ENCODE results near the gene DNAH12. TPM values are rescaled to one million over a fixed set of nuclear protein-coding genes. Genes with fewer than 3 reads are reported as not detected.

DNAH12 gene
- total and polyA plus RNA-seq, 2 donors: 0.01 to 0.37 TPM

DNA sequence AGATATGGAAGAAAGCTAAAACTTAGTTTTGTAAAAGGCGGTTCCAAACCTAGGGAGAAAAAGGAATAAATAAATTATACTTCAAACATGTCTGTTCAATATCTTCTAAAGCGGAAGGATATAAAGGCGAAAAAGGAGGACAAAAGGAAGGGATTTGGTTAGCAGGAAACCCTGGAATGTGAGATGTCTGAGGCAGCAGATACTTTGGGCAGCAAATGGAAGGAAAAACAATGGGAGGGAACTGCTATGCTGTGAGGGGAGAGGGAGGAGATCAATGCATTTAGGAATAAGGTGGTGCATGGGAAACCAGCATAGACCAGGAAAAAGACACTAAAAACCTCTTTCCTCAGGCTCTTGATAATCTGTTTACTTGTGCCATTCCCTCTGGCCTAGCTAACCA, 120.8 kb downstream of the DNAH12 start:
- WGBS: 77% methylated on average over 3 of the region's 3 CpGs
- Histone ChIP-seq H3K4me3 (ENCODE audit: low read depth, low read length) (no peak overlapping the region), H3K4me1 (ENCODE audit: insufficient read depth) (no peaks in the 10 kb centered on the region), H3K27ac (ENCODE audit: low read depth) (no peak overlapping the region), H3K36me3 (ENCODE audit: insufficient read depth) (no peaks in the 10 kb centered on the region)
- no peak for DNase-seq (ENCODE audit: extremely low spot score)

DNA sequence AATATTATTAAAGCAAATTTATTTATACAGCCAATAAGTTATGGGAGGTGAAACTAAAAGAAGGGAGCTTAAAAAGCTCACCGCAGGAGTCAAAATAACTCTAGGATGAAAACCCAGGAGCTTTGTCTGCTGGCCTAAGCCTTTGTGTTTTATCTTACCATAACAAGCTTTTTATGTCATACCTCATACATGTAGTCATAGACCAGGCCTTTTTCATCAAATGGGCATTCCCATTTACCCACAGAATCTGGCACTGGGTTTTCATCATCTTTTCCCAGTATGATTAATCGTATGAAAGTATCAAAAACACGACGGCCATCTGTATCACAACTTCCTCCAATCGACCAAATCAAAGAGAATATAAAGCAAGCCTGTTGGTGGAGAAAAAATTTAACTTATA, 122.8 kb downstream of the DNAH12 start:
- DNase-seq (ENCODE audit: extremely low spot score): no peak

DNA sequence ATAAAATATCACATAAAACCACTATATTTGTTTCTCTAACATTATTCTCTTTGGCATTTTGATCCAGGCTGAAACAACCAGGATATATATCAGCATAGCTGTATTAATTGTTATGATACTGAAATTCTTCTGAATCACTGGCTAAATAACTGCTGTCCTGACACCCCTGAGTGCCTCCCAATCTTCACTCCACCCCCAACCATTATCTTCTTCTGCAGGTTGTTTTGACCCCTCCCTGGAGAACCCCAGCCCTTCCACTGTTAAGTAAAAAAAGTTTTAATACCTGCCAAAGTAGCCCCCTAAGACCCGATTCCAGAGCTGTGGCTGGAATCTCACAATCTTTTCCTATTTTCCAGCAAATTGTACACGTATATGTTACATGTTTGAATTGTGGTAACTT, 124.1 kb downstream of the DNAH12 start:
- Histone ChIP-seq H3K36me3 (ENCODE audit: insufficient read depth) (no peaks in the 10 kb centered on the region), H3K4me1 (ENCODE audit: insufficient read depth) (no peaks in the 10 kb centered on the region), H3K4me3 (ENCODE audit: low read depth, low read length) (no peak overlapping the region), H3K27ac (ENCODE audit: low read depth) (no peak overlapping the region)
- no peak for DNase-seq (ENCODE audit: extremely low spot score)
- 77% methylated on average over 2 of the region's 2 CpGs for WGBS

More for the DNA sequence above, 122.8 kb downstream of the DNAH12 start:
- WGBS: 82% methylated on average over 5 of the region's 5 CpGs
- H3K4me1 ChIP-seq (ENCODE audit: insufficient read depth): no peaks in the 10 kb centered on the region
- no peaks in the 10 kb centered on the region for H3K36me3 ChIP-seq (ENCODE audit: insufficient read depth)
- H3K27ac ChIP-seq (ENCODE audit: low read depth): no peak overlapping the region
- no peak overlapping the region for H3K4me3 ChIP-seq (ENCODE audit: low read depth, low read length)

DNA sequence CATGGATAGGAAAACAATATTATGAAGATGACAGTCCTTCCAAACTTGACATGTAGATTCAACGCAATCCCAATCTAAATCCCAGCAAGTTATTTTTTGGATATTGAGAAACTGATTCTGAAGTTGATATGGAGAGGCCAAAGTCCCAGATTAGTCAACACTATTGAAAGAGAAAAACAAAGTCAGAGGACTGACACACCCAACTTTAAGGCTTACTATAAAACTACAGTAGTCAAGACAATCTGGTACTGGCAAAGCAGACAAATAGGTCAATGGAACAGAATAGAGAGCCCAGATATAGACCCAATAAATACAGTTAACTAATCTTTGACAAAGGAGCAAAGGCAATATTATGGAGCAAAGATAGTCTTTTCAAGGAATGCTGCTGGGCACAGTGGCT, 132.4 kb downstream of the DNAH12 start:
- Histone ChIP-seq H3K4me1 (ENCODE audit: insufficient read depth) (no peaks in the 10 kb centered on the region), H3K27ac (ENCODE audit: low read depth) (no peak overlapping the region), H3K4me3 (ENCODE audit: low read depth, low read length) (no peak overlapping the region), H3K36me3 (ENCODE audit: insufficient read depth) (no peaks in the 10 kb centered on the region)
- WGBS: 89% methylated on average over 1 of the region's 1 CpG
- DNase-seq (ENCODE audit: extremely low spot score): no peak

DNA sequence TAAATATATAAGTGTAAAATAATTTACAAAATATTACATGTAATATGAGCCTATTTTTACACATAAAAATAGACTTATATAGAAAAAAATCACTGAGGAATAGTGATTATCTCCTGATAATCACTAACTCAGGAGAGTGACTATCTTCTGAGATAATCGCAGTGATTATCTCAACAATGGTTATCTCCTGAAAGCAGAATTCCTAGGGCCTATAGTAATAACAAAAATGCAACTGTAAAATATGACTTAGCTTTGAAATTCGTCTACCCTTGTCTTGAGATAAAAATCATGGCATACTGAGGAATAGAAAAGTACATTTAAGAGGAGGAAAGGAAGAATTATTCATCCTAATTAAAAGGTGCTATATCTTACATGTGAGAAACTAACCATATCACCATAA, 134.7 kb downstream of the DNAH12 start:
- no peak for DNase-seq (ENCODE audit: extremely low spot score)
- Histone ChIP-seq H3K4me3 (ENCODE audit: low read depth, low read length) (no peak overlapping the region), H3K4me1 (ENCODE audit: insufficient read depth) (no peaks in the 10 kb centered on the region), H3K36me3 (ENCODE audit: insufficient read depth) (no peaks in the 10 kb centered on the region), H3K27ac (ENCODE audit: low read depth) (no peak overlapping the region)
- 53% methylated on average over 2 of the region's 2 CpGs for WGBS

DNA sequence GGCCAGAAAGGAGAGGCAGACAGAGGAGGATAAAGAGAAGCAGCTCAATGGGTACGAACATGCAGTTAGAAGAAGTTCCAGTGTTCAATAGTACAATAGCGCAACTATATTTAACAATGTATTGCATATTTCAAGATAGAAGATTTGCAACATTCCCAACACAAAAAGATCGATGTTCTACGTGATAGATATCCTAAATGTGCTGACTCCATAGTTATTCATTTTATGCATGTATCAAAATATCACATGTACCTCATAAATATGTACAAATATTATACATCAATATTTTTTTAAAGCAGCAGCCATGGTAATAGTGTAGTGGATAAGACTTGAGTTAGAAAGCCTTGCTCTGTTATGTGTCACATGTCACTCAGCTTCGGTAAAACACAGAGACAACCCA, 141.5 kb downstream of the DNAH12 start:
- H3K27ac ChIP-seq (ENCODE audit: low read depth): no peak overlapping the region
- no peak overlapping the region for H3K4me3 ChIP-seq (ENCODE audit: low read depth, low read length)
- H3K36me3 ChIP-seq (ENCODE audit: insufficient read depth): no peaks in the 10 kb centered on the region
- no peak for DNase-seq (ENCODE audit: extremely low spot score)
- WGBS: 83% methylated on average over 5 of the region's 5 CpGs
- H3K4me1 ChIP-seq (ENCODE audit: insufficient read depth): no peaks in the 10 kb centered on the region

DNA sequence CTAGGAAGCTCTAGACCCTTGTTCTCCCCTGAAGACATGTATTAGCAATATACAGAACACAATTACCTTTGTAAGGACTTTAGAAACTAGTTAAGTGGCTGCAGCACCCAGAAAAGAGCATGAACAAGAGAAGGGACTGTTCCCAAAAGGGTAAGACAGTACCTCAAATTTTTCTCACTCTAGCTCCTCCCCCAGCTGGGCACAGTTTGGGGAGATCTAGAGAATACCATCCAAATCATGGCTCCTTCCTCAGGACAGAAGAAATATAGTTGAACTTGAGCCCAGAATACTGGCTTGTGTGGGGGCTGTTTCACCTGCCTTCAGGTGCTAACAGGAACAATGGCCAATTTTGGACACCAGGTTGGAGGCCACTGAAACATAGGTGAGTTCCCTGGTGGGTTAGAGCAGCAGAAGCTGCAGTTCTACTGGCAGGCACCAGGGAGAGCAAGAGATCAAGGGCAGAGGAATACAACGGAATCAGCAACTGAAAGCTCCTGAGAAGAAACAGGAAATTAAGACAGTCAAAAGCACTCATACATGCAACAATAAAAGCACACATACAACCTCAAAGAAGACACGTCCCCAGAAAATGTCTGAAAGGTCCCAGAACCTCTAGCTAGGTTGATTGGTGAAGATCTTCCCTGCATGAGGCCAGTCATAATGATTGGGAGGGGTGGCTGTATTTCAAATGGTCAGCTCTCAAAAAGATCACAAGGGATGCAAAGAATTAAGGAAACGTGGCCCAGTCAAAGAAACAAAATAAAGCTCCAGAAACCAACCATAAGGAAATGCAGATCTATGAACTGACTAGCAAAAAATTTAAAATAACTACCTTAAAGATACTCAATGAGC, 146.7 kb downstream of the DNAH12 start:
- Histone ChIP-seq H3K27ac (ENCODE audit: low read depth) (no peak overlapping the region), H3K36me3 (ENCODE audit: insufficient read depth) (no peaks in the 10 kb centered on the region), H3K4me3 (ENCODE audit: low read depth, low read length) (no peak overlapping the region), H3K4me1 (ENCODE audit: insufficient read depth) (no peaks in the 10 kb centered on the region)
- DNase-seq (ENCODE audit: extremely low spot score): no peak
- 9% methylated on average over 3 of the region's 3 CpGs for WGBS

DNA sequence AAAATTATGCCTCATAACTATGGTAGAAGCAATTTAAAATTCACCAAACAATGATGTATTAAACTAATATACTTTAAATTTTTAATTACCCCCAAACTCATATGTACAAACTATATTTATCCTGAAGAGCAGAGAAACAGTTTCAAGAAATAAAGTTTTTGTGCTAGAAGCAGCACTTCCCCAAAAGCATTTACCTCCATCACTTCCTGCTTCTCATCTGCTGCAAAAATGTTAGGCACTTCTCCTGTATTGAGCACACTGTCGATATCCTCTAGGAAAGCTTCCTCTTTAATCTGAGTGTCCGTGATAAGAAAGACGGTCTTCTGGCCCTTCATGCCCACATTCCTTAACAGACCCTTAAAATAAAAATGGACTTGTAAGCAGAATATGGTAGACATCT, 150.2 kb downstream of the DNAH12 start:
- 24% methylated on average over 3 of the region's 3 CpGs for WGBS

DNA sequence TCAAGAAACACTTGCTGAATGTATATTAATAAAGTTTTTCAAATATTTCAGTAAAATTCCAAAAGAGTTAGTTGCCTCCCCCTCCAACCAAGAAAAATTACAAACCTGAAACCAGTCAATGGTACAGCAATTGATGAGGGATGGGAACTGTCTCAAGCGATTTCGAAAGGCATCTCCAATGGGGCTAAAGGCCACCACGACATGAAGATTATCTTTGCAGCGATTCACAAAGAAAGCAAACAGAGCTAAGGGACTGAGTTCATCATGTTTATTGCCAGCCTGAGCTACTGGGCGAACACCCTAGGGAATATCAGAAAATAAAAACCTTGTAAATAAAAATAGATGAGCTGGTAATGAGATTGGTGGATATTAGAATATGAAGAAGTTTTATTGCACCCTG, 152.4 kb downstream of the DNAH12 start:
- Histone ChIP-seq H3K4me1 (ENCODE audit: insufficient read depth) (no peaks in the 10 kb centered on the region), H3K27ac (ENCODE audit: low read depth) (no peak overlapping the region), H3K36me3 (ENCODE audit: insufficient read depth) (no peaks in the 10 kb centered on the region), H3K4me3 (ENCODE audit: low read depth, low read length) (no peak overlapping the region)
- no peak for DNase-seq (ENCODE audit: extremely low spot score)
- WGBS: 75% methylated on average over 5 of the region's 5 CpGs

More for the DNA sequence above, 150.2 kb downstream of the DNAH12 start:
- Histone ChIP-seq H3K4me3 (ENCODE audit: low read depth, low read length) (no peak overlapping the region), H3K27ac (ENCODE audit: low read depth) (no peak overlapping the region), H3K36me3 (ENCODE audit: insufficient read depth) (no peaks in the 10 kb centered on the region), H3K4me1 (ENCODE audit: insufficient read depth) (no peaks in the 10 kb centered on the region)
- DNase-seq (ENCODE audit: extremely low spot score): no peak

DNA sequence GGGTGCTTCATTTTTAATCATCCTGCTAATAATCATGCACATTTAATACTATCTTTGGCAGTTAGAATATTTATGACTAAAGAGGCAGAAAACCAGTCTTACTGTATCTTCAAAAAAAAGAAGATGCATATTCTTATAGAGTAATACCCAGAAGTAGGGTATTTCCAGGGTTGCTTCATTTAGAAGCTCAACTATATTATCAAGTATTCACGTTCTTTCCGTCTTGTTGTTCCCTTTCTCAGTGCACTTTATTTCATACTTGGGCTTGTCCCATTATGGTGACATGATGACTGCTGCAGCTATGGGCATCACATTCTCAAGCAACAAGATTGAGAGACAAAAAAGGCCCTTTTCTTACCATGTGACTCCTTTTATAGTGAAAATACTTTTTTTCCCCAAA, 154.9 kb downstream of the DNAH12 start:
- no peaks in the 10 kb centered on the region for H3K4me1 ChIP-seq (ENCODE audit: insufficient read depth)
- H3K4me3 ChIP-seq (ENCODE audit: low read depth, low read length): no peak overlapping the region
- no peak for DNase-seq (ENCODE audit: extremely low spot score)
- WGBS: 87% methylated on average over 2 of the region's 2 CpGs
- no peaks in the 10 kb centered on the region for H3K36me3 ChIP-seq (ENCODE audit: insufficient read depth)
- no peak overlapping the region for H3K27ac ChIP-seq (ENCODE audit: low read depth)

DNA sequence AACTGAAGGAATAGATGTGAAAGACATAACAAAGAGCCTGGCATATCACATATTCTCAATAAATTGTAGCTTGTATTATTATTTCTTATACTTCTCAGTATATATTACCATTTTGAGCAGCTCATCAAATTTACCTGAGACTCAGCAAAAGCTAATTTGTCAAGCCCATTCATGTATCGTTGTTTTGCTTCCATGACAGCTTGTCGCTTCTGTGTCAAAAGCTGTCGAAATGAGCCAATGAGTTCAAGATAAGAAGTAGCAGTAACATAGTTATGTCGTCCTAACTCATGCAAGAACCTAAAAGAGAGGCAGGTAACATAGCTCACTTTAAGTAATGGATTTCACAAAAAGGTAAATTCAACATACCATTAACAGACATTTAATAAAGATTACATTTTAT, 157.8 kb downstream of the DNAH12 start:
- 81% methylated on average over 4 of the region's 4 CpGs for WGBS
- no peak for DNase-seq (ENCODE audit: extremely low spot score)
- H3K27ac ChIP-seq (ENCODE audit: low read depth): no peak overlapping the region

DNA sequence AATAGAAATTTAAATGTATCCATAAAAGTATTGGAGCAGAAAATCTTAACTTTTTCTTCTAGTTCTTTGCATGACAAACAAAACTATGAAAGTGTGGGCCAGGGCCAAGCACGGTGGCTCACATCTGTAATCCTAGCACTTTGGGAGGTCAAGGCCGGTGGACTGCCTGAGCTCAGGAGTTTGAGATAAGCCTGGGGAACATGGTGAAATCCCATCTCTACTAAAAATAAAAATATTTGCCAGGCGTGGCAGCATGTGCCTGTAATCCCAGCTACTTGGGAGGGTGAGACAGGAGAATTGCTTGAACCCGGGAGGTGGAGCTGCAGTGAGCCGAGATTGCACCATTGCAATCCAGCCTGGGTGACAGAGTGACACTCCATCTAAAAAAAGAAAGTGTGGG, 158.6 kb downstream of the DNAH12 start:
- Histone ChIP-seq H3K36me3 (ENCODE audit: insufficient read depth) (no peaks in the 10 kb centered on the region), H3K4me1 (ENCODE audit: insufficient read depth) (no peaks in the 10 kb centered on the region), H3K27ac (ENCODE audit: low read depth) (no peak overlapping the region), H3K4me3 (ENCODE audit: low read depth, low read length) (no peak overlapping the region)
- DNase-seq (ENCODE audit: extremely low spot score): no peak
- 71% methylated on average over 5 of the region's 5 CpGs for WGBS

More for the DNA sequence above, 157.8 kb downstream of the DNAH12 start:
- Histone ChIP-seq H3K4me1 (ENCODE audit: insufficient read depth) (no peaks in the 10 kb centered on the region), H3K4me3 (ENCODE audit: low read depth, low read length) (no peak overlapping the region), H3K36me3 (ENCODE audit: insufficient read depth) (no peaks in the 10 kb centered on the region)

DNA sequence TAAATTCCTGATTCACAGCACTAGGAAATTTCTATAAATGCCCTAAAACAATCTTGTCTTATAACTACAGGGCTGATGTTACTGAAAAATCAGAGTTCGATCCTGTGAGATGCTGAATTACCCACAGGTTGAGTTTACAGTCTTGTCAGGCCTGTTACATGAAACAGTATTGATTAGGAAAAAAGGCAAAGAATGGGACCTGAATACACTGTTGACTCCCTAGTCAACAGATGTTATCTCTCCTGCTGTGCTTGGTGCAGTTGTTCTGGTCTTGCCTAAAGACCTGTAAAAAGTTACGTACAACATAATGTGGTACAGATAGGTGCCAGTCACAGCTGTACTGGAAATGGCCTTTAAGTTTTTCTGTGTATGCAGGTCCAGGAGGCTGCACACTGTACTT, 160.3 kb downstream of the DNAH12 start:
- Histone ChIP-seq H3K4me3 (ENCODE audit: low read depth, low read length) (no peak overlapping the region), H3K27ac (ENCODE audit: low read depth) (no peak overlapping the region), H3K36me3 (ENCODE audit: insufficient read depth) (no peaks in the 10 kb centered on the region), H3K4me1 (ENCODE audit: insufficient read depth) (no peaks in the 10 kb centered on the region)
- 88% methylated on average over 2 of the region's 2 CpGs for WGBS
- no peak for DNase-seq (ENCODE audit: extremely low spot score)

DNA sequence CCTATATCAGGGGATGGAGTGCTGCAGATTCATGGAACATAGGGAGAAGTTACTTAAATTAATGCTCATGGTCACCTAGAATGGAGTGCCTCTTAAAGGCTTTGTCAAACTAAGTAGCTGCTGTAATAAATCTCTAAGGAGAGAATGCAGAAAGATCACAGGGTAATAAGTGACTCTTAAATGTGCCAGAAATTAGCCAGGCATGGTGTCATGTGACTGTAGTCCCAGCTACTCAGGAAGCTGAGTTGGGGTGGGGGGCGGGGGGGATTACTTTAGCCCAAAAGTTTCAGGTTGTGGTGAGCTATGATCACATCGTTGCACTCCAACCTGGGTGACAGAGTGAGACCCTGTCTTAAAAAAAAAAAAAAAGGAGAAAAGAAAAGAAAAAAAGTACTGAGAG, 160.7 kb downstream of the DNAH12 start:
- Histone ChIP-seq H3K4me3 (ENCODE audit: low read depth, low read length) (no peak overlapping the region), H3K4me1 (ENCODE audit: insufficient read depth) (no peaks in the 10 kb centered on the region), H3K36me3 (ENCODE audit: insufficient read depth) (no peaks in the 10 kb centered on the region), H3K27ac (ENCODE audit: low read depth) (no peak overlapping the region)
- DNase-seq (ENCODE audit: extremely low spot score): no peak
- 49% methylated on average over 2 of the region's 2 CpGs for WGBS

All from urinary bladder (tissue), 4 donors.